ENCODE data around the gene RSRC1. TPM values are rescaled to one million over a fixed set of nuclear protein-coding genes. Genes with fewer than 3 reads are reported as not detected.

RSRC1 gene
- total RNA-seq, 1 experiment from 2014 or later, result 60.3 TPM

DNA sequence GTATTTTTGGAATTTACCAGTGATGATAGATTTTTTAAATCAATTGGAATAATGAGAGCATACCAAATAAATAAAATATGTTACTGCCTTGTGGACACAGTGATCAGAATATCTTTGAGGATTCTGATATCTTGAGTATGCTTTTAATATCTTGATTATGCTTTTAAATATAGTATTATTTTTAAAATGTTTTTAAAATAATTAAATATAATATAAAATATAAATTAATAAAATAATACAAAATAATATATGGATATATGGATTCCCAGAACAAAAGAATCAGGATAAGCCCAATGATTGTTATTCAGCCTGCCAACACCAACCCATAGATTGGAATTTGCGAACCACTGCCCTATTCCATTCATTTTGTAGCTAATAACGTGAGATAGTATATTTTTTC lies 369.2 kb downstream of the RSRC1 start:
- ChIA-PET CTCF (no interaction called here), POLR2A (ENCODE audit: unreplicated experiment) (no interaction called here)
- H3K79me2 ChIP-seq (ENCODE audit: low read depth), result no peaks in the 10 kb centered on the region
- no peaks in the 10 kb centered on the region for H3K4me1 ChIP-seq (replicated peaks; ENCODE audit: insufficient read depth)
- no TSS peak for BruUV-seq (replicated peaks)
- H3K36me3 ChIP-seq (ENCODE audit: low read depth), result no peaks in the 10 kb centered on the region
- H4K20me1 ChIP-seq (ENCODE audit: insufficient read depth), result no peaks in the 10 kb centered on the region
- H3K27ac ChIP-seq, result no peak overlapping the region
- H3K4me3 ChIP-seq, result no peak overlapping the region
- no peaks in the 10 kb centered on the region for H3K9me2 ChIP-seq (ENCODE audit: insufficient read depth)
- no peak for TF ChIP-seq EZH2 (IDR thresholded peaks at IDR 0.05; ENCODE audit: low read depth)
- TF ChIP-seq, protein P1, sequence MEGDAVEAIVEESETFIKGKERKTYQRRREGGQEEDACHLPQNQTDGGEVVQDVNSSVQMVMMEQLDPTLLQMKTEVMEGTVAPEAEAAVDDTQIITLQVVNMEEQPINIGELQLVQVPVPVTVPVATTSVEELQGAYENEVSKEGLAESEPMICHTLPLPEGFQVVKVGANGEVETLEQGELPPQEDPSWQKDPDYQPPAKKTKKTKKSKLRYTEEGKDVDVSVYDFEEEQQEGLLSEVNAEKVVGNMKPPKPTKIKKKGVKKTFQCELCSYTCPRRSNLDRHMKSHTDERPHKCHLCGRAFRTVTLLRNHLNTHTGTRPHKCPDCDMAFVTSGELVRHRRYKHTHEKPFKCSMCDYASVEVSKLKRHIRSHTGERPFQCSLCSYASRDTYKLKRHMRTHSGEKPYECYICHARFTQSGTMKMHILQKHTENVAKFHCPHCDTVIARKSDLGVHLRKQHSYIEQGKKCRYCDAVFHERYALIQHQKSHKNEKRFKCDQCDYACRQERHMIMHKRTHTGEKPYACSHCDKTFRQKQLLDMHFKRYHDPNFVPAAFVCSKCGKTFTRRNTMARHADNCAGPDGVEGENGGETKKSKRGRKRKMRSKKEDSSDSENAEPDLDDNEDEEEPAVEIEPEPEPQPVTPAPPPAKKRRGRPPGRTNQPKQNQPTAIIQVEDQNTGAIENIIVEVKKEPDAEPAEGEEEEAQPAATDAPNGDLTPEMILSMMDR (conservative IDR thresholded peaks at IDR 0.05), result no peak
- DNase-seq, result no peak
- H3K27me3 ChIP-seq (ENCODE audit: insufficient read depth, low read depth), result no peaks in the 10 kb centered on the region
- H2AFZ ChIP-seq, result no peak overlapping the region
- no peaks in the 10 kb centered on the region for H3F3A ChIP-seq (ENCODE audit: insufficient read depth, low read depth)
- no peak overlapping the region for H3K4me2 ChIP-seq
- intact Hi-C loops (cut with micrococcal nuclease; ENCODE audit: unreplicated experiment), result no loop called here
- H3K9me3 ChIP-seq (ENCODE audit: insufficient read depth, low read depth), result no peaks in the 10 kb centered on the region

DNA sequence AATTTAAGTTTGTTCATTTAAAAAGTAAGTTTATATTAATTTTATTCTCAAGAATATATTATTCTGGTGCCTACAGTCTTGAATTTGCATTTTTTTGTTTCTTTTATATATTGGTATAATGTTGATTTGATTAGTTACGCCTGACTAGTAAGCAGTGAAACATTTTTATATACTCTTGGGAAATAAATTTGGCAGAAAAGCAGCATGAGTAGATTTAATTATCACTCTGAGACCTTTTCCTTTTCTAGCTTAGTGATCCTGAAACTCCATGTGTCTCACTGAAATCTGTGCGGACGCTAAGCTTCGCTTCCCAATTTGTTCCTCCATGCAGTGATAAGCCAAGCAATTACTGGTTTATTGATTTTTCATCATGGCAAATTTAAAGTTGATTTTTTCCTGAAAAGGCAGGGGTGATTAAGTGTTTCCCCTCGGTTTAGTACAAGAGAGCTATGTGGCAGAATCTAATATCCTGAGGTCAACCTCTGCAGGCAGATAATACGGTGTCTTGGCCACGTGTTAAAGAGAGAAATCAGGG lies 373.9 kb downstream of the RSRC1 start:
- H3K9me2 ChIP-seq (ENCODE audit: insufficient read depth), result no peaks in the 10 kb centered on the region
- no peaks in the 10 kb centered on the region for H3F3A ChIP-seq (ENCODE audit: insufficient read depth, low read depth)
- no peaks in the 10 kb centered on the region for H3K4me1 ChIP-seq (replicated peaks; ENCODE audit: insufficient read depth)
- no peak overlapping the region for H3K4me2 ChIP-seq
- no peak overlapping the region for H2AFZ ChIP-seq
- POLR2A ChIA-PET (ENCODE audit: unreplicated experiment), result no interaction called here
- H3K79me2 ChIP-seq (ENCODE audit: low read depth), result no peaks in the 10 kb centered on the region
- DNase-seq, result no peak
- CTCF ChIA-PET, result interaction anchor here (0.5 kb wide), 1 partner anchor 344 kb away, joined by 6 read pairs; no protein-coding TSS in a partner anchor
- H3K36me3 ChIP-seq (ENCODE audit: low read depth), result no peaks in the 10 kb centered on the region
- TF ChIP-seq, protein P1 (conservative IDR thresholded peaks at IDR 0.05), result no peak
- TF ChIP-seq EZH2 (IDR thresholded peaks at IDR 0.05; ENCODE audit: low read depth), result no peak
- BruUV-seq (replicated peaks), result no TSS peak
- H3K27ac ChIP-seq, result no peak overlapping the region
- no peaks in the 10 kb centered on the region for H4K20me1 ChIP-seq (ENCODE audit: insufficient read depth)
- no peaks in the 10 kb centered on the region for H3K27me3 ChIP-seq (ENCODE audit: insufficient read depth, low read depth)
- H3K4me3 ChIP-seq, result no peak overlapping the region
- no peaks in the 10 kb centered on the region for H3K9me3 ChIP-seq (ENCODE audit: insufficient read depth, low read depth)
- intact Hi-C loops (cut with micrococcal nuclease; ENCODE audit: unreplicated experiment), result no loop called here

DNA sequence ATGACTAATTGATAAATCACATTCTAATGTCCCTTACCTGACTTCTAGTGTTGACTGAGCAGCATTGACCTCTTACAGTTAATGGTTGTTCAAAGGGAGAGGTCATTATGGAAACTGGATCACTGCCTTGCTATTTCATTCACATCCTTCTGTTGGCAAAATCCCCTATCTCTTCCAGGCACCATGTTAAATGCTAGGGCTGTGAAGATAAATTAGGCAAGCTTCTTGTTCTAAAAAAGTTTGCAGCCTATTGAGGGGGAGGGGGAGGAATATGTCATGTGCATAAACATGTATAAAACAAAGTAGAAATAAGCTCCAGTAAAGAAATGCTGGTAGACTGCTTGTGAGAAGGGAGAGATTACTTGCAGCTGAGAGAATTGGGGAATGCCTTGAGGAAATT lies 376.3 kb downstream of the RSRC1 start:
- ChIA-PET POLR2A (ENCODE audit: unreplicated experiment) (interaction anchor here (0.6 kb wide), 1 partner anchor 173 kb away, joined by 6 read pairs; no protein-coding TSS in a partner anchor), CTCF (no interaction called here)
- H2AFZ ChIP-seq, result no peak overlapping the region
- BruUV-seq (replicated peaks), result no TSS peak
- H3K4me2 ChIP-seq, result no peak overlapping the region
- H3K79me2 ChIP-seq (ENCODE audit: low read depth), result no peaks in the 10 kb centered on the region
- no peaks in the 10 kb centered on the region for H3F3A ChIP-seq (ENCODE audit: insufficient read depth, low read depth)
- H3K27ac ChIP-seq, result no peak overlapping the region
- no peaks in the 10 kb centered on the region for H3K9me2 ChIP-seq (ENCODE audit: insufficient read depth)
- no peak overlapping the region for H3K4me3 ChIP-seq
- no peaks in the 10 kb centered on the region for H3K9me3 ChIP-seq (ENCODE audit: insufficient read depth, low read depth)
- TF ChIP-seq EZH2 (IDR thresholded peaks at IDR 0.05; ENCODE audit: low read depth), result no peak
- TF ChIP-seq, protein P1 (conservative IDR thresholded peaks at IDR 0.05), result no peak
- no peaks in the 10 kb centered on the region for H3K27me3 ChIP-seq (ENCODE audit: insufficient read depth, low read depth)
- no peaks in the 10 kb centered on the region for H4K20me1 ChIP-seq (ENCODE audit: insufficient read depth)
- intact Hi-C loops (cut with micrococcal nuclease; ENCODE audit: unreplicated experiment), result no loop called here
- no peaks in the 10 kb centered on the region for H3K36me3 ChIP-seq (ENCODE audit: low read depth)
- no peak for DNase-seq
- H3K4me1 ChIP-seq (replicated peaks; ENCODE audit: insufficient read depth), result no peaks in the 10 kb centered on the region

All from PC-9 (cell line).